HCT116 (cell line): ENCODE results near the gene VPS25. TPM values are rescaled to one million over a fixed set of nuclear protein-coding genes. Genes with fewer than 3 reads are reported as not detected.

Experiments used
- ATAC-seq: fragments of 200-7000 bp; cut with Tn5 transposase; 2 replicates; pipeline ENCODE4 v1.9.1; 2020; ENCODE audit warnings: mild to moderate bottlenecking, moderate library complexity
- BruUV-seq: library from RNA; stranded (reverse); fragments of 400-500 nt; replicated peaks from 2 replicates; lab custom pipeline; 2021; lab: Mats Ljungman, UMichigan
- CTCF ChIA-PET: fragments of 300-600 bp; sonication (Branson Sonifier 250); formaldehyde crosslinking; loops from one replicate; lab custom pipeline; 2021; ENCODE audit warnings: antibody characterized with exemption; lab: Charles Lee
- POLR2A ChIA-PET: fragments of 300-600, 350-600 bp; sonication (Branson Sonifier 250); formaldehyde crosslinking; loops from one replicate; lab custom pipeline; 2021; ENCODE audit warnings: antibody characterized with exemption; lab: Charles Lee
- RAD21 ChIA-PET, 2 experiments: fragments of 300-600 bp; sonication (Branson Sonifier 250); formaldehyde crosslinking; loops; one replicate each; lab custom pipeline; 2023; ENCODE audit warnings: low total read pairs in 2 of 2; ENCODE audit not compliant: uncharacterized antibody in 2 of 2, unreplicated experiment in 2 of 2, low non-redundant PET in 1 of 2; lab: Charles Lee
- DNase-seq: peaks from one replicate; pipeline ENCODE4 v3.0.0-alpha.2; 2010; ENCODE audit warnings: low read depth, low spot score
- H2AFZ ChIP-seq: fragments of 200-600 bp; shearing (Covaris generic), sonication (generic); 2 replicates; pipeline ENCODE4 v1.6.1; 2017; ENCODE audit warnings: low read depth, mixed run types, mixed read lengths, antibody characterized with exemption, low read length; ENCODE audit not compliant: poor library complexity, severe bottlenecking
- H3K27ac ChIP-seq: 2 replicates; pipeline ENCODE4 v1.5.1; 2012; ENCODE audit warnings: low read depth, low read length
- H3K27me3 ChIP-seq: fragments of 200-600 bp; sonication (generic); 2 replicates; pipeline ENCODE4 v1.6.1; 2016; ENCODE audit warnings: mixed run types, low read length, mixed read lengths; ENCODE audit not compliant: insufficient read depth
- H3K36me3 ChIP-seq, 2 experiments: fragments of 200-500 bp in 1 of 2; fragments of 200-600 bp in 1 of 2; sonication (Bioruptor generic) in 1 of 2; sonication (generic) in 1 of 2; 2 replicates each; pipeline versions ENCODE4 v1.5.1 to v1.6.1; 2014 to 2016; ENCODE audit warnings: low read length in 2 of 2, inconsistent platforms in 1 of 2, mixed read lengths in 1 of 2, mixed run types in 1 of 2; ENCODE audit not compliant: insufficient read depth in 2 of 2, control insufficient read depth in 1 of 2
- H3K4me1 ChIP-seq, 2 experiments: fragments of 200-600 bp in 1 of 2; sonication (generic) in 1 of 2; 2 replicates each; pipeline versions ENCODE4 v1.5.1 to v1.6.1; 2012 to 2017; ENCODE audit warnings: low read length in 2 of 2, inconsistent platforms in 1 of 2, mild to moderate bottlenecking in 1 of 2, mixed read lengths in 1 of 2, mixed run types in 1 of 2, moderate library complexity in 1 of 2; ENCODE audit not compliant: insufficient read depth in 2 of 2, control insufficient read depth in 1 of 2
- H3K4me2 ChIP-seq: fragments of 200-600 bp; sonication (generic); 2 replicates; pipeline ENCODE4 v1.6.1; 2017; ENCODE audit warnings: mixed run types, low read length, mixed read lengths
- H3K4me3 ChIP-seq, 2 experiments: fragments of 200-600 bp in 1 of 2; sonication (generic) in 1 of 2; replicated peaks in 1 of 2; 2 replicates each; pipeline ENCODE4 v1.5.1; 2011 to 2016; ENCODE audit warnings: low read length in 2 of 2, control low read depth in 1 of 2, low read depth in 1 of 2, mild to moderate bottlenecking in 1 of 2, mixed read lengths in 1 of 2, mixed run types in 1 of 2
- H3K79me2 ChIP-seq: fragments of 200-600 bp; sonication (generic); 2 replicates; pipeline ENCODE4 v1.6.1; 2017; ENCODE audit warnings: mild to moderate bottlenecking, mixed run types, low read length, moderate library complexity, mixed read lengths; ENCODE audit not compliant: insufficient read depth
- H3K9ac ChIP-seq: fragments of 200-600 bp; sonication (generic); 2 replicates; pipeline ENCODE4 v1.6.1; 2016; ENCODE audit warnings: low read length, mixed read lengths
- H3K9me2 ChIP-seq: fragments of 200-600 bp; sonication (generic), shearing (Covaris generic); 2 replicates; pipeline ENCODE4 v1.6.1; 2017; ENCODE audit warnings: mixed run types, mild to moderate bottlenecking, moderate library complexity; ENCODE audit not compliant: insufficient read depth
- H3K9me3 ChIP-seq, 2 experiments: fragments of 200-500 bp in 1 of 2; fragments of 200-600 bp in 1 of 2; sonication (Bioruptor generic) in 1 of 2; sonication (generic) in 1 of 2; 2 replicates each; pipeline ENCODE4 v1.6.1; 2014 to 2017; ENCODE audit warnings: low read length in 2 of 2, mixed read lengths in 2 of 2, inconsistent platforms in 1 of 2, low read depth in 1 of 2, mild to moderate bottlenecking in 1 of 2, mixed run types in 1 of 2, moderate library complexity in 1 of 2; ENCODE audit not compliant: control insufficient read depth in 1 of 2, insufficient read depth in 1 of 2
- H4K20me1 ChIP-seq: fragments of 200-600 bp; sonication (generic), shearing (Covaris generic); 2 replicates; pipeline ENCODE4 v1.6.1; 2017; ENCODE audit warnings: mixed run types, mild to moderate bottlenecking, moderate library complexity; ENCODE audit not compliant: insufficient read depth
- CBX3 ChIP-seq: IDR thresholded peaks from 2 replicates; pipeline ENCODE4 v1.6.1; 2012; ENCODE audit warnings: low read depth
- ELF1 ChIP-seq: IDR thresholded peaks from 2 replicates; pipeline ENCODE4 v1.6.1; 2012; ENCODE audit warnings: low read depth, borderline replicate concordance
- EZH2 ChIP-seq: fragments of 200-600 bp; sonication (generic); IDR thresholded peaks from 2 replicates; pipeline ENCODE4 v1.6.1; 2017; ENCODE audit warnings: antibody characterized with exemption, mixed run types
- JUND ChIP-seq: IDR thresholded peaks from 2 replicates; pipeline ENCODE4 v1.6.1; 2012
- POLR2A ChIP-seq: IDR thresholded peaks from 2 replicates; pipeline ENCODE4 v1.7.0; 2011; ENCODE audit warnings: borderline replicate concordance; ENCODE audit not compliant: insufficient read depth, insufficient read length; ENCODE audit errors: extremely low read depth
- SRF ChIP-seq: IDR thresholded peaks from 2 replicates; pipeline ENCODE4 v1.6.1; 2012; ENCODE audit warnings: low read depth
- TCF7L2 ChIP-seq: IDR thresholded peaks from 2 replicates; pipeline ENCODE4 v1.7.0; 2011; ENCODE audit warnings: borderline replicate concordance, inconsistent platforms; ENCODE audit not compliant: insufficient read depth, insufficient read length; ENCODE audit errors: extremely low read depth
- YY1 ChIP-seq: IDR thresholded peaks from 2 replicates; pipeline ENCODE4 v1.6.1; 2011; ENCODE audit warnings: low read length, low read depth, moderate library complexity, mild to moderate bottlenecking; ENCODE audit not compliant: insufficient replicate concordance; ENCODE audit errors: extremely low read depth
- ZNF274 ChIP-seq: fragments of 200-500 bp; sonication (Bioruptor generic); IDR thresholded peaks from 2 replicates; pipeline ENCODE4 v1.6.1; 2014; ENCODE audit warnings: mild to moderate bottlenecking, low read depth, low read length, inconsistent platforms
- intact Hi-C: fragments of 100-400 bp; cut with micrococcal nuclease; formaldehyde crosslinking; loops from 2 replicates; pipeline ENCODE4 v1.10.0; 2022
- total RNA-seq: library from RNA; stranded (reverse); gene quantifications from one replicate; pipeline ENCODE4 v1.2.1, GENCODE V29; 2021; ENCODE audit not compliant: unreplicated experiment
- TF ChIP-seq, protein P1 (sequence below): IDR thresholded peaks from 2 replicates; pipeline ENCODE4 v1.6.1; 2012
- TF ChIP-seq, protein P2 (sequence below), 3 experiments: fragments of 200-600 bp in 1 of 3; sonication (generic) in 1 of 3; IDR thresholded peaks in 2 of 3; conservative IDR thresholded peaks in 1 of 3; 2 replicates each; pipeline ENCODE4 v1.5.1; 2012 to 2017; ENCODE audit warnings: low read depth in 2 of 3, low read length in 2 of 3, antibody characterized with exemption in 1 of 3, borderline replicate concordance in 1 of 3, control low read depth in 1 of 3, mild to moderate bottlenecking in 1 of 3, mixed read lengths in 1 of 3, mixed run types in 1 of 3, moderate library complexity in 1 of 3; ENCODE audit not compliant: insufficient read depth in 1 of 3

The VPS25 gene
- total RNA-seq, 1 experiment from 2014 or later = 57.0 TPM

DNA sequence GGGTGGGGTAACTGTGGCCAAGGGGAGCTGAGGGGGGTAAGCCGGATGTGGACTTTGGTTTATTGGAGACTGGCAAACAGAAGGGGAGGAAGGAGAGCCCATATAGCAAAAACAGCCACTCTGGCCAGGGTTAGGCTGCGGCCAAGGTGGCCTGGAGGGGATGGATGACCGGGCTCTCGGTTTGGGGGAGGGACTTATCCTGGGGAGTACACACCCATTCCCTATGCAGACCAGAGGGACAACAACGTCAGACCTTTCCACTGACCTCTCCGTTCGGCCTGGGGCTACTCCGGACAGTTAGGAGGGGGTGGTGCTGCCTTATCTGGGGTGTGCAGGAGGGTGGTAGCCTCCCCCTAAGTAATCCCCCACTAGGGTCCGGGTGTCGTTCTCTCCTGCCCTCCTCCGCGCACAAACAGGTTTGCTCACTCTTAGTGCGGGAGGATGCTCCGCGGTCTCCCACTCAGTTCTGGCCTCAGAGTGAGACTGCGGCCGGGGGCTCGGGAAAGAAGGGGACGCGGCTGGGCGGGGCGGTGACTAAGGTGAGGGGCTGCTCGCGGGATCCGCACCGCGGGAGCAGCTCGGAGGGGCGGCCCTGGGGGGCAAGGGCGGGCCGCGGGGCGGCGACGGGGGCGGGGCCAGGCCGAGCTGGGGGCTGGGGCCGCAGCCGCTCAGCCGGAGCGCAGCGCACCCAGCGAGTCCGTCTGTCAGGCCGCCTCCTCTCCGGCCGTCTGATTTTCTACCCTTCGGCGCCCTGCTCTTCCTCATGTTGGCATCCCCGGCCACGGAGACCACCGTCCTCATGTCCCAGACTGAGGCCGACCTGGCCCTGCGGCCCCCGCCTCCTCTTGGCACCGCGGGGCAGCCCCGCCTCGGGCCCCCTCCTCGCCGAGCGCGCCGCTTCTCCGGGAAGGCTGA is 6.9 kb downstream of the VPS25 start, which contains the start of gene WNK4:
WNK4 (plus strand) TSS at position 675 of the 915 bp plus-strand sequence; CDS start at position 764, 89 bp downstream.
- no peak within 1 kb of the TSS for H2AFZ ChIP-seq
- no peak within 1 kb of the TSS for H3K4me3 ChIP-seq
- RAD21 ChIA-PET = no interaction called here
- H3K79me2 ChIP-seq = peaks cover under 1% of the 10 kb centered on the region; the same call in 1 of the 2 replicates
- no peak within 1 kb of the TSS for H3K27ac ChIP-seq
- H3K36me3 ChIP-seq = peaks cover 10 to 22% of the 10 kb centered on the region in 2 experiments
- ATAC-seq (0 out of 2 replicates have a peak, but pooled peaks have one; percentile 35), DNase-seq (no peak)
- H3K9ac ChIP-seq = no peak within 1 kb of the TSS
- no peaks in the 10 kb centered on the region for H4K20me1 ChIP-seq
- H3K4me2 ChIP-seq = no peak within 1 kb of the TSS
- intact Hi-C loops = no loop called here
- POLR2A ChIA-PET = no interaction called here
- BruUV-seq = no TSS peak
- no peak for TF ChIP-seq TCF7L2
- no peak for TF ChIP-seq YY1
- TF ChIP-seq ELF1 = no peak
- no peak for TF ChIP-seq EZH2
- CTCF ChIA-PET = no interaction called here
- H3K27me3 ChIP-seq = no peaks in the 10 kb centered on the region
- H3K9me3 ChIP-seq = no peaks in the 10 kb centered on the region
- peaks cover 3 to 20% of the 10 kb centered on the region in 2 experiments; a peak in 3 of 4 replicates for H3K4me1 ChIP-seq
- H3K9me2 ChIP-seq = no peaks in the 10 kb centered on the region

DNA sequence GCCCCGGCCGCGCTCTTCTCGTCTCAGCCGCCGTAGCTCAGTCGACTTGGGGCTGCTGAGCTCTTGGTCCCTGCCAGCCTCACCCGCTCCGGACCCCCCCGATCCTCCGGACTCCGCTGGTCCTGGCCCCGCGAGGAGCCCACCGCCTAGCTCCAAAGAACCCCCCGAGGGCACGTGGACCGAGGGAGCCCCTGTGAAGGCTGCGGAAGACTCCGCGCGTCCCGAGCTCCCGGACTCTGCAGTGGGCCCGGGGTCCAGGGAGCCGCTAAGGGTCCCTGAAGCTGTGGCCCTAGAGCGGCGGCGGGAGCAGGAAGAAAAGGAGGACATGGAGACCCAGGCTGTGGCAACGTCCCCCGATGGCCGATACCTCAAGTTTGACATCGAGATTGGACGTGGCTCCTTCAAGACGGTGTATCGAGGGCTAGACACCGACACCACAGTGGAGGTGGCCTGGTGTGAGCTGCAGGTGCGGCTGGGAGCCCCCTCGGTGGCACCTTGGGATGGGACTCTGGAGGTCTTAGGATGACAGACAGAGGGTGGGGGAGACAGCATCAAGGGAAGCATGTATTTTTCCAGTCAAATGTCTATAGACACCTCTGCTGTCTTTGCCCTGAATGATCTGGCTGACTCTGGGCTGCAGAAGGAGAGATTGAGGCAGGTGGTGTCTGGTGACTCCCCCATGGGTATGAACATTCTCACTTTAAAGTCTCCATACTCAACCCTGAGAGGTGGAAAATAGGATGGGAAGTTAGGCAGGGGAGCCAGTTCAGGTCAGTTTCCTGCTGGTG is 7.8 kb downstream of the VPS25 start:
- no peak for ATAC-seq
- no TSS peak for BruUV-seq
- CTCF ChIA-PET = no interaction called here
- Histone ChIP-seq H3K4me1 (peaks cover 3 to 20% of the 10 kb centered on the region in 2 experiments; a peak in 3 of 4 replicates), H3K36me3 (peaks cover 10 to 20% of the 10 kb centered on the region in 2 experiments), H3K79me2 (no peaks in the 10 kb centered on the region), H3K9ac (no peak overlapping the region)
- TF ChIP-seq ZNF274 = no peak
- TF ChIP-seq, protein P1, sequence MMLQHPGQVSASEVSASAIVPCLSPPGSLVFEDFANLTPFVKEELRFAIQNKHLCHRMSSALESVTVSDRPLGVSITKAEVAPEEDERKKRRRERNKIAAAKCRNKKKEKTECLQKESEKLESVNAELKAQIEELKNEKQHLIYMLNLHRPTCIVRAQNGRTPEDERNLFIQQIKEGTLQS = no peak
- TF ChIP-seq CBX3 = no peak
- TF ChIP-seq, protein P2, sequence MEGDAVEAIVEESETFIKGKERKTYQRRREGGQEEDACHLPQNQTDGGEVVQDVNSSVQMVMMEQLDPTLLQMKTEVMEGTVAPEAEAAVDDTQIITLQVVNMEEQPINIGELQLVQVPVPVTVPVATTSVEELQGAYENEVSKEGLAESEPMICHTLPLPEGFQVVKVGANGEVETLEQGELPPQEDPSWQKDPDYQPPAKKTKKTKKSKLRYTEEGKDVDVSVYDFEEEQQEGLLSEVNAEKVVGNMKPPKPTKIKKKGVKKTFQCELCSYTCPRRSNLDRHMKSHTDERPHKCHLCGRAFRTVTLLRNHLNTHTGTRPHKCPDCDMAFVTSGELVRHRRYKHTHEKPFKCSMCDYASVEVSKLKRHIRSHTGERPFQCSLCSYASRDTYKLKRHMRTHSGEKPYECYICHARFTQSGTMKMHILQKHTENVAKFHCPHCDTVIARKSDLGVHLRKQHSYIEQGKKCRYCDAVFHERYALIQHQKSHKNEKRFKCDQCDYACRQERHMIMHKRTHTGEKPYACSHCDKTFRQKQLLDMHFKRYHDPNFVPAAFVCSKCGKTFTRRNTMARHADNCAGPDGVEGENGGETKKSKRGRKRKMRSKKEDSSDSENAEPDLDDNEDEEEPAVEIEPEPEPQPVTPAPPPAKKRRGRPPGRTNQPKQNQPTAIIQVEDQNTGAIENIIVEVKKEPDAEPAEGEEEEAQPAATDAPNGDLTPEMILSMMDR (IDR thresholded peaks at IDR 0.05 in 2 of 3, conservative IDR thresholded peaks at IDR 0.05 in 1 of 3; ENCODE audit: borderline replicate concordance in 1 of 3, insufficient read depth in 1 of 3, low read depth in 2 of 3, low read length in 2 of 3) = no peak
- TF ChIP-seq POLR2A = no peak
- TF ChIP-seq EZH2 = no peak
- no peak for TF ChIP-seq SRF
- TF ChIP-seq JUND = no peak
- TF ChIP-seq, all 23 proteins: peak for 0
- POLR2A ChIA-PET = no interaction called here
- H3K4me2 ChIP-seq = no peak overlapping the region
- DNase-seq = no peak
- H3K9me2 ChIP-seq = no peaks in the 10 kb centered on the region
- intact Hi-C loops = no loop called here
- H3K4me3 ChIP-seq = no peak overlapping the region
- H3K27ac ChIP-seq = no peak overlapping the region
- no peaks in the 10 kb centered on the region for H3K9me3 ChIP-seq
- no peaks in the 10 kb centered on the region for H4K20me1 ChIP-seq
- no peak overlapping the region for H2AFZ ChIP-seq
- H3K27me3 ChIP-seq = no peaks in the 10 kb centered on the region
- RAD21 ChIA-PET = no interaction called here
